Measurements from ENCODE around the gene SNN. TPM values are rescaled to one million over a fixed set of nuclear protein-coding genes. Genes with fewer than 3 reads are reported as not detected.

The SNN gene
- total RNA-seq, 1 donor from 2014 or later: 27.6 TPM

DNA sequence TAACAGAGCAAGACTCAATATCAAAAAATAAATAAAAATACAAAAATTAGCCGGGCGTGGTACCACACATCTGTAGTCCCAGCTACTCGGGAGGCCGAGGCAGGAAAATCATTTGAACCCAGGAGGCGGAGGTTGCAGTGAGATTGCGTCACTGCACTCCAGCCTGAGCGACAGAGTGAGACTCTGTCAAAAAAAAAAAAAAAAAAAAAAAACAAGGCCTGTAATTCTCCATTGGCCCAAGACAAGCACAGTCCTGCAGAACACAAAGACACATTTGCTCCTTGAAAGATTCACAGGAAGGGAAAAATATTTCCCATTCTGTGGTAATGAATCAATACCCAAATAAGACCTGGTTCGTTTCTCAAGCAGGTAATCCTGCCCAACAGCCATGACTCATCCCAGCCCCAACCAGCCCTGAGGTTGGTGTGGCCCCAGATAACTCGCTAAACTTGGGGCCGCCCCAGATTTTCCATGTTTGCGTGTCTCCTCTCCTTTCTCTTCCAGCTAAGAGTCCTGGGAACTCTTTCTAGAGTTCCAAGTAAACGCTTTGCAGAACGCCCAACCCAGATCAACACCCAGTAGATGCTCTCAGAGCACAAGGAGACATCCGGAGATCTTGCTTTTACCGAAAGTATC lies 40.3 kb upstream of the SNN start:
- TF ChIP-seq, protein P1, sequence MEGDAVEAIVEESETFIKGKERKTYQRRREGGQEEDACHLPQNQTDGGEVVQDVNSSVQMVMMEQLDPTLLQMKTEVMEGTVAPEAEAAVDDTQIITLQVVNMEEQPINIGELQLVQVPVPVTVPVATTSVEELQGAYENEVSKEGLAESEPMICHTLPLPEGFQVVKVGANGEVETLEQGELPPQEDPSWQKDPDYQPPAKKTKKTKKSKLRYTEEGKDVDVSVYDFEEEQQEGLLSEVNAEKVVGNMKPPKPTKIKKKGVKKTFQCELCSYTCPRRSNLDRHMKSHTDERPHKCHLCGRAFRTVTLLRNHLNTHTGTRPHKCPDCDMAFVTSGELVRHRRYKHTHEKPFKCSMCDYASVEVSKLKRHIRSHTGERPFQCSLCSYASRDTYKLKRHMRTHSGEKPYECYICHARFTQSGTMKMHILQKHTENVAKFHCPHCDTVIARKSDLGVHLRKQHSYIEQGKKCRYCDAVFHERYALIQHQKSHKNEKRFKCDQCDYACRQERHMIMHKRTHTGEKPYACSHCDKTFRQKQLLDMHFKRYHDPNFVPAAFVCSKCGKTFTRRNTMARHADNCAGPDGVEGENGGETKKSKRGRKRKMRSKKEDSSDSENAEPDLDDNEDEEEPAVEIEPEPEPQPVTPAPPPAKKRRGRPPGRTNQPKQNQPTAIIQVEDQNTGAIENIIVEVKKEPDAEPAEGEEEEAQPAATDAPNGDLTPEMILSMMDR (IDR thresholded peaks at IDR 0.05; ENCODE audit: insufficient read depth, low read length, severe bottlenecking): no peak
- Histone ChIP-seq H3K36me3 (ENCODE audit: control insufficient read depth, insufficient read depth, low read length) (no peaks in the 10 kb centered on the region), H3K4me3 (ENCODE audit: low read depth, low read length) (no peak overlapping the region), H3K27me3 (ENCODE audit: control insufficient read depth, insufficient read depth, low read length) (no peaks in the 10 kb centered on the region)
- DNase-seq (ENCODE audit: low read depth) (peak; percentile 100), FAIRE-seq (no peak)

DNA sequence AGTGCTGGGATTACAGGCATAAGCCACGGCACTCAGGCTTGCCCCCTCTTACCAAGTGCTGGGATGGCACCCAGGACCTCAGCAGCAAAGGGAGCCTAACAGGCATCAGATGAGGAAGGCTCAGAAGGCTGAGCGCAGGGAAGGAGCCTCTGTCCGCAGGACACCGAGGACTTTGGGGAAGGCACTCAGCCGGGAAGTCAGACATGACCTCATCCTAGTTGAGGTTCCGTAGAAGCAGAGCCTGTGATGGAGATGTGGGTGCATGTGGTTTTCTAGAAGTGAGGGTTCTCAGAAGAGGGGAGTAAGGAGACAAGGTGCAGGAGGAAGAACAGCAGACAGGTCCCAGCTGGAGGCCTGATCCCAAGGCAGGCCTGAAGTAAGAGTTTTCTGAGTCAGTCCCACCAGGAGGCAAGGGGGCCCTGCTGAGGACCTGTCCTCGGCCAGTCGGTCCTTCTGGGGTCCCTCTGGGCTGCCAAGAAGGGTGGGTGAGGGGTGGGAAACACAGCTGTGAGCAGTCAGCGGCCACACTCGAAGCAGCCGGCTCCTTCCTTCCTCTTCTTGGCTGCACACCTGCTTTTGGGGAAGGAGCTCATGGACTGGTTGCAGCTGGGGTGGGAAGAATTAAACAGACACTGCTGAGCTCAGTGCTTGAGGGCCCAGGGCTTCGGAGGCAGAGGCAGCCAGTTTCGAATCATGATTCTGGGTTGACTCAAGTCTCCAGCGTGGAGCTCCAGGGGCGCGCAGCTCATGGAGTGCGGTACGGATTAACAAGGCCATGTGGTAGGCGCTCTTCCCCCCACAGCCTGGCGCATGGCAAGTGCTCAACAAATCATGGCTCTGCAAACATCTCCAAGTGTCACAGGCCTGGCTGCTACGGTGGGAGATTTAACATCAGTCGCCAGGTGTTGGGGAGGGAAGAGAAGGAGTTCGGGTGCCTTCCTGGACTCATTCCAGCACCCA lies 38.9 kb upstream of the SNN start:
- FAIRE-seq (no peak), DNase-seq (ENCODE audit: low read depth) (no peak)
- Histone ChIP-seq H3K27me3 (ENCODE audit: control insufficient read depth, insufficient read depth, low read length) (no peaks in the 10 kb centered on the region), H3K4me3 (ENCODE audit: low read depth, low read length) (no peak overlapping the region), H3K36me3 (ENCODE audit: control insufficient read depth, insufficient read depth, low read length) (no peaks in the 10 kb centered on the region)
- TF ChIP-seq, protein P1 (IDR thresholded peaks at IDR 0.05; ENCODE audit: insufficient read depth, low read length, severe bottlenecking): no peak

DNA sequence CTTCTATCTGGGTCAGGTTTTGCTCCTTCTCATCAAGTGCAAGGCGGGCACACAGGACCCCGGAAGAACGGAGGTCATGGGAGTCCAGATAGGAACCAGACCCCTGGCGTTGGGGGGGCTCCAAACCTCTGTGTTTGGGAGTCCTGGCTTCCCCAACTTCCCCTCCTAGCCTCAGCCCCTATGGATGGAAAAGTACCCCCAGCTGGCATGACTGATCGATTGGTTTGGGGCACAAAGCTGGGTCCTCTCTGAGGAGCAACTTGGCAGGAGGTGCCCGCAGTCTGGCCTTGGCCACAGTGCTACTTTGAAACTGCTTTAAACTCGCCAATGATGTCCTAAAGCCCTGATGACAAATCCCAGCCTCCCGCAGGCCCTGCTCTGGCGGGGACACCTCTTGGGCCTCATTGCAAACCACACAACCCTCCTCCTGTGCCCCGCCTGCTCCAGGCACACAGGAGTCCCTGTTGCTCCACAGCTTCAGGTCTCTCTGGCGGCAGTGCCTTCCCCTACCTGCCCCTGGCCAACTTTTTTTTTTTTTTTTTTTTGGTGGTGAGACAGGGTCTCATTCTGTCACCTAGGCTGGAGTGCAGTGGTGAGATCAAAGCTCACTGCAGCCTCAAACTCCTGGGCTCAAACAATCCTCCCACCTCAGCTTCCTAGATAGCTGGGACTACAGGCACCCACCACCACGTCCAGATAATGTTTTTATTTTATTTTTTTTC lies 38.0 kb upstream of the SNN start:
- no peak for DNase-seq (ENCODE audit: low read depth)
- FAIRE-seq: no peak
- no peaks in the 10 kb centered on the region for H3K36me3 ChIP-seq (ENCODE audit: control insufficient read depth, insufficient read depth, low read length)

DNA sequence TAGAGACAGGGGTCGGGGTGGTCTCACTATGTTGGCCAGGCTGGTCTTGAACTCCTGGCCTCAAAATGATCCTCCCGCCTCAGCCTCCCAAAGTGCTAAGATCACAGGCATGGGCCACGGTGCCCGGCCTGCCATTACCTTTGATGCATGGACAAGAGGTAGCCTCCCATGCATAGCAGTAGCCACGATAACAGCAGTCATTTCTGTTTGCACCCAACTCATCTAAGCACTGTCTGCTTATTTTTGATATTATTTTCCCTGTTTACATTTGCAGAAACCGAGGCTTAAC lies 37.5 kb upstream of the SNN start:
- FAIRE-seq (no peak), DNase-seq (ENCODE audit: low read depth) (no peak)
- H3K27me3 ChIP-seq (ENCODE audit: control insufficient read depth, insufficient read depth, low read length): no peaks in the 10 kb centered on the region
- TF ChIP-seq, protein P1 (IDR thresholded peaks at IDR 0.05; ENCODE audit: insufficient read depth, low read length, severe bottlenecking): no peak
- no peaks in the 10 kb centered on the region for H3K36me3 ChIP-seq (ENCODE audit: control insufficient read depth, insufficient read depth, low read length)
- H3K4me3 ChIP-seq (ENCODE audit: low read depth, low read length): no peak overlapping the region

More for the DNA sequence above, 38.0 kb upstream of the SNN start:
- Histone ChIP-seq H3K4me3 (ENCODE audit: low read depth, low read length) (no peak overlapping the region), H3K27me3 (ENCODE audit: control insufficient read depth, insufficient read depth, low read length) (no peaks in the 10 kb centered on the region)
- TF ChIP-seq, protein P1 (IDR thresholded peaks at IDR 0.05; ENCODE audit: insufficient read depth, low read length, severe bottlenecking): no peak

DNA sequence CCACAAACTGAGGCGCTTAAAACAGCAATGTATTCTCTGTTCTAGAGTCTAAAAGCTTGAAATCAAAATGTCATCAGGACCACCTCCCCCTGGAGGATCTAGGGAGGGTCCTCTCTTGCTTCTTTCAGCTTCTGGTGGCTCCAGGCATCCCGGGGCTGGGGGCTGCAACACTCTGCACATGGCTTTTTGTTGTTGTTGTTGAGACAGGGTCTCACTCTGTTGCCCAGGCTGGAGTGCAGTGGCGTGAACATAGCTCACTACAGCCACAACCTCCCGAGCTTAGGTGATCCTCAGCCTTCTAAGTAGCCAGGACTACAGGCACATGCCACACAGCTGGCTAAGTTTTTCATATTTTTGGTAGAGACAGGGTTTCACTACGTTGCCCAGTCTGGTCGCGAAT lies 37.0 kb upstream of the SNN start:
- Histone ChIP-seq H3K36me3 (ENCODE audit: control insufficient read depth, insufficient read depth, low read length) (no peaks in the 10 kb centered on the region), H3K4me3 (ENCODE audit: low read depth, low read length) (no peak overlapping the region), H3K27me3 (ENCODE audit: control insufficient read depth, insufficient read depth, low read length) (no peaks in the 10 kb centered on the region)
- DNase-seq (ENCODE audit: low read depth) (no peak), FAIRE-seq (no peak)
- TF ChIP-seq, protein P1 (IDR thresholded peaks at IDR 0.05; ENCODE audit: insufficient read depth, low read length, severe bottlenecking): no peak
